ENCODE measurements around the gene FGR. TPM values are rescaled to one million over a fixed set of nuclear protein-coding genes. Genes with fewer than 3 reads are reported as not detected.
A peak's percentile ranks its signal among the peaks of the same experiment; 100 is the strongest.

Gene FGR
- total and polyA plus RNA-seq, 2 experiments from 2014 or later: 0.53 to 0.56 TPM

DNA sequence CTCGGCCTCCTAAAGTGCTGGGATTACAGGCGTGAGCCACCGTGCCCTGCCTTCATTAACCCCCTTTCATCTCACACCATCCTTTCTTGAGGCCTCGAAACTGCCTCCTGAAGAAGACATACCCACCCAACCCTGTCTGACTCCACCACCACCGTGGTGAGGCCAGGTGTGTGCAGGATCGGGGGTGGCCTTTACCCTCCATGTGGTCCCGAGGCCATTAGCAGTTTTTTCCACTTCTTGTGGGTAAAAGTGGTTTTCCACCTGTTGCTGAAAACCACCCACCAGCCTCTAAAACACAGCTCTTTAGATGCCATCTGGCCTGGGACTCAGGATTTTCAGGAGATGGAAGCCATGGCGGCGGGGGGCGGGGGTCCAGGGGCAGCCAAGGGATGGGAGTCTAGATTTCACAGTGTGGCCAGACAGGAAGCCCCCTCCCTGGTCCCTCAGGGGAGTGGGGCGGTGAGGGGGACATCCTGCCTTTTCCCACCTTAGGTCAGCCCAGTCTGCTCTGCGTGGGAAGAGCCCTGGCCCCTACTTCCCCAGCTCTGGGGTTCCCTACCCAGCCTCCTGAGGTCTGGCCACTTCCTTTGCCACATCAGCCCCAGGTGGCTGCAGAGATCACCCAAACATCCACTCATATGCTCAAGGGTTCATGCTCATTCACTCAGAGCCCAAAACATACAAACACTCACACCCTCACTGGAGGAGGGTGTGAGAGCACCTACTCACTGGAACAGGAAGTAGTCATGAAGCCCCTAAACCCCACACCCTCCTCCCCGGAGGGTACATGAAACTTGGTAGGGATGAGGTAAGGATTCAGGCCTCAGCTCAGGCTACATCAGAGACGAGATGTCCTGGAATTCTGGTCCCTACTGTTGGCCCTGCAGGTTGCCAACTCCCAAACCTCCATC is 2.3 kb downstream of the FGR start:
- Mint-ChIP-seq H3K36me3 (ENCODE audit: low read depth) (no peaks in the 10 kb centered on the region), H3K27ac (no peak overlapping the region), H3K9me3 (no peaks in the 10 kb centered on the region), H3K4me3 (no peak overlapping the region), H3K4me1 (peaks cover 33% of the 10 kb centered on the region), H3K27me3 (ENCODE audit: insufficient read depth, low read depth, poor library complexity) (peaks cover 35% of the 10 kb centered on the region)
- Histone ChIP-seq H3K27me3 (ENCODE audit: insufficient read depth) (peaks cover 43% of the 10 kb centered on the region), H3K4me1 (ENCODE audit: insufficient read depth) (peaks cover 17% of the 10 kb centered on the region), H3K79me2 (replicated peaks; ENCODE audit: insufficient read depth) (no peaks in the 10 kb centered on the region), H3K4me2 (no peak overlapping the region), H3K9me2 (ENCODE audit: insufficient read depth) (no peaks in the 10 kb centered on the region), H3K4me3 (no peak overlapping the region), H3F3A (replicated peaks; ENCODE audit: low read depth) (peaks cover 5% of the 10 kb centered on the region), H3K36me3 (ENCODE audit: insufficient read depth) (no peaks in the 10 kb centered on the region), H3K27ac (ENCODE audit: low read depth) (no peak overlapping the region), H4K20me1 (replicated peaks; ENCODE audit: insufficient read depth) (no peaks in the 10 kb centered on the region), H2AFZ (no peak overlapping the region)
- no peak for TF ChIP-seq CREB1 (CRISPR knock-in tag; IDR thresholded peaks at IDR 0.05; ENCODE audit: low read depth)
- peak; percentile 10 for TF ChIP-seq EZH2 (IDR thresholded peaks at IDR 0.05; ENCODE audit: low read depth, unreplicated experiment)
- no peak for DNase-seq (ENCODE audit: low spot score)
- ATAC-seq: no peak

DNA sequence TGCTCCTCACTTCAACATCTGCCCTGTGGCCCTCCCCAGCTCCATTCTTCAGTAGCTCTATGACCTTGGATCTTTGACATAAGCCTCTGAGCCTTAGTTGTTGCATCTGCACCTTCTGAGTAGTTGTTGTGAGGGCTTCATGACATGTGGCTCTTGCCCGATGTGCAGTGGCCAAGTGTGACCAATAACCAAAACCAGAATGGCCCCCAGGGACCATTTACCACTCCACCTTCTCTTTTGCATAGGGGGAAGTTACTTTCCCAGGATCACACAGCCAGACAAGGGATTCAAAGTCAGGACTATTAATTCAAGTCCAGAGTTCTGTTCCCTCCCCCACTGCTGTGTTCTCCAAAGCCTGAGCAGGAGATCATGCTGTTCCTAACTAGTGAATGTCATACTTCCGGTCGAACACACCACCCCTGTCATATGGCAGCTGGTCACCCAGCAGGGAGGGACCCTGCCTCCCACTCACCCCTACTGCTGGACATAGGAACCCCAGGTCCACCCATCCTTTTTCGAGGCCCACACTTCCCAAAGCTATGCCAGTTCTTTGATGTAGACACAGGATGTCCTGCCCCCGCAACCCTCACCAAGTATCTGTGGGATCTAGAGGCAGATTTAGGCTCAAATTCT is 4.0 kb downstream of the FGR start:
- no peaks in the 10 kb centered on the region for H3K36me3 ChIP-seq (ENCODE audit: insufficient read depth)
- no peak overlapping the region for H3K4me3 ChIP-seq
- peaks cover 17% of the 10 kb centered on the region for H3K4me1 ChIP-seq (ENCODE audit: insufficient read depth)
- ATAC-seq (no peak), DNase-seq (ENCODE audit: low spot score) (no peak)
- H3K9me2 ChIP-seq (ENCODE audit: insufficient read depth): no peaks in the 10 kb centered on the region
- no peak overlapping the region for H3K27ac Mint-ChIP-seq
- no peak overlapping the region for H3K4me3 Mint-ChIP-seq
- peaks cover 33% of the 10 kb centered on the region for H3K4me1 Mint-ChIP-seq
- no peaks in the 10 kb centered on the region for H3K9me3 Mint-ChIP-seq
- TF ChIP-seq STAT1 (IDR thresholded peaks at IDR 0.05; ENCODE audit: unreplicated experiment) (no peak), EZH2 (IDR thresholded peaks at IDR 0.05; ENCODE audit: low read depth, unreplicated experiment) (no peak)
- H3F3A ChIP-seq (replicated peaks; ENCODE audit: low read depth): no peaks in the 10 kb centered on the region; the same call in none of the 2 replicates
- H2AFZ ChIP-seq: no peak overlapping the region
- H3K4me2 ChIP-seq: no peak overlapping the region
- H4K20me1 ChIP-seq (replicated peaks; ENCODE audit: insufficient read depth): no peaks in the 10 kb centered on the region
- H3K27ac ChIP-seq (ENCODE audit: low read depth): no peak overlapping the region
- H3K27me3 ChIP-seq (ENCODE audit: insufficient read depth): peaks cover 38% of the 10 kb centered on the region
- H3K79me2 ChIP-seq (replicated peaks; ENCODE audit: insufficient read depth): no peaks in the 10 kb centered on the region
- no peaks in the 10 kb centered on the region for H3K36me3 Mint-ChIP-seq (ENCODE audit: low read depth)
- H3K27me3 Mint-ChIP-seq (ENCODE audit: insufficient read depth, low read depth, poor library complexity): peaks cover 34% of the 10 kb centered on the region

GRCh38 chr1:27628712-27629111 is 6.3 kb downstream of the FGR start:
- Histone ChIP-seq H3K36me3 (ENCODE audit: insufficient read depth) (no peaks in the 10 kb centered on the region), H3K27me3 (ENCODE audit: insufficient read depth) (peaks cover 15% of the 10 kb centered on the region), H3K4me3 (no peak overlapping the region), H2AFZ (0 out of 2 replicates have a peak overlapping the region, but pooled peaks have one; percentile 52), H4K20me1 (replicated peaks; ENCODE audit: insufficient read depth) (no peaks in the 10 kb centered on the region), H3K79me2 (replicated peaks; ENCODE audit: insufficient read depth) (no peaks in the 10 kb centered on the region), H3F3A (replicated peaks; ENCODE audit: low read depth) (no peaks in the 10 kb centered on the region; the same call in none of the 2 replicates), H3K9me2 (ENCODE audit: insufficient read depth) (no peaks in the 10 kb centered on the region), H3K4me2 (peak overlapping the region; percentile 57; the same call in 1 of the 2 replicates), H3K27ac (ENCODE audit: low read depth) (no peak overlapping the region), H3K4me1 (ENCODE audit: insufficient read depth) (peaks cover 22% of the 10 kb centered on the region)
- ATAC-seq: peak; percentile 19; the same call in 2 of the 3 replicates
- DNase-seq (ENCODE audit: low spot score): no peak
- Mint-ChIP-seq H3K27ac (no peak overlapping the region), H3K9me3 (no peaks in the 10 kb centered on the region), H3K27me3 (ENCODE audit: insufficient read depth, low read depth, poor library complexity) (peaks cover 18% of the 10 kb centered on the region), H3K4me1 (peaks cover 30% of the 10 kb centered on the region), H3K36me3 (ENCODE audit: low read depth) (no peaks in the 10 kb centered on the region), H3K4me3 (no peak overlapping the region; the same call in 2 of the 3 replicates)
- TF ChIP-seq EZH2 (IDR thresholded peaks at IDR 0.05; ENCODE audit: low read depth, unreplicated experiment) (no peak), ZNF462 (CRISPR knock-in tag; IDR thresholded peaks at IDR 0.05) (no peak), STAT1 (IDR thresholded peaks at IDR 0.05; ENCODE audit: unreplicated experiment) (no peak), CREB1 (CRISPR knock-in tag; IDR thresholded peaks at IDR 0.05; ENCODE audit: low read depth) (no peak), EZH2phosphoT487 (IDR thresholded peaks at IDR 0.05; ENCODE audit: unreplicated experiment) (no peak), NANOG (IDR thresholded peaks at IDR 0.05; ENCODE audit: borderline replicate concordance) (no peak)

All from GM23338 (cell line).